ENCODE results near the gene WNT7B.
A peak's percentile ranks its signal among the peaks of the same experiment; 100 is the strongest.
"Not testable (repeated sequence)": the region's sequence is repeated elsewhere in the genome, so short reads cannot be mapped to it uniquely, and the experiment has no call there.

The WNT7B gene

DNA sequence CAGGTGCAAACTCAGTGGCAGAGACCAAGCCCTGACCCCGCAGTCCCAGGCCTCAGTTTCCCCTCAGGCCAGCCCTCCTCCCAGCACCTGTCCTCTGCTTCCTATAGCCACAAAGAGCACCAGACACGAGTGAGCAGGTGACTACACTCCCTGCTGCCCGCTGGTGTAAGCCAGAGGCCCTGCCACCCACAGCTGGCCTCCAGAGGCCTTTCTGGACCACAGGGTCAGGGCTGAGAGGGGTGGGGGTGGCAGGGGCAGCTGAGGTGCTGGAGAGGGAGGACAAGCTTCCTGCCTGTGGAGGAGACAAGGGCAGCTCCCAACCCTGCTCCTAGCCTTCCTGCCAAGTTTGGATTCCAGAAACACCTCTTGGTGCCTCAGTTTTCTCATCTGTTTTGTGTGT lies 31.3 kb upstream of the WNT7B start:
- no peak for DNase-seq (ENCODE audit: low read depth)

DNA sequence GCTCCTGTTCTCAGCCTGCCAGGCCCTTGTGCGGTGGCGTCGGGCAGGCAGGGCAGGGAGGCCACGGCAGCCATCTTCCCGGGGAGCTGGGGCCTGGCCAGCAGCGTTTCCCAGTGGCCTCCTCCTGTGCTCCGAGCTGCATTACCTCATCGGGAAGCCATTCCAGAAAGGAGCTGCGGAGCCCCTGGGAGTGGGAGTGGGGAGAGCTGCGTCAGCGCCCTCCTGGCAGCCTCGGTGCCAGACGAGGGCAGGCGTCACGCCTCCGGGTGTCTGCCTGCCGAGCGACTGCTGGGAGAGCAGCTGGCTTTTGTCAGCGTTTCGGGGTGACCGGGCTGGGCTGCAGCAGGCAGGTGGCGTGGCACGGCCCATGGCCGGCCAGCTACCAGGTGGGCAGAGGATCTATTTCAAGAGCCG lies 30.9 kb upstream of the WNT7B start:
- no peak for DNase-seq (ENCODE audit: low read depth)

DNA sequence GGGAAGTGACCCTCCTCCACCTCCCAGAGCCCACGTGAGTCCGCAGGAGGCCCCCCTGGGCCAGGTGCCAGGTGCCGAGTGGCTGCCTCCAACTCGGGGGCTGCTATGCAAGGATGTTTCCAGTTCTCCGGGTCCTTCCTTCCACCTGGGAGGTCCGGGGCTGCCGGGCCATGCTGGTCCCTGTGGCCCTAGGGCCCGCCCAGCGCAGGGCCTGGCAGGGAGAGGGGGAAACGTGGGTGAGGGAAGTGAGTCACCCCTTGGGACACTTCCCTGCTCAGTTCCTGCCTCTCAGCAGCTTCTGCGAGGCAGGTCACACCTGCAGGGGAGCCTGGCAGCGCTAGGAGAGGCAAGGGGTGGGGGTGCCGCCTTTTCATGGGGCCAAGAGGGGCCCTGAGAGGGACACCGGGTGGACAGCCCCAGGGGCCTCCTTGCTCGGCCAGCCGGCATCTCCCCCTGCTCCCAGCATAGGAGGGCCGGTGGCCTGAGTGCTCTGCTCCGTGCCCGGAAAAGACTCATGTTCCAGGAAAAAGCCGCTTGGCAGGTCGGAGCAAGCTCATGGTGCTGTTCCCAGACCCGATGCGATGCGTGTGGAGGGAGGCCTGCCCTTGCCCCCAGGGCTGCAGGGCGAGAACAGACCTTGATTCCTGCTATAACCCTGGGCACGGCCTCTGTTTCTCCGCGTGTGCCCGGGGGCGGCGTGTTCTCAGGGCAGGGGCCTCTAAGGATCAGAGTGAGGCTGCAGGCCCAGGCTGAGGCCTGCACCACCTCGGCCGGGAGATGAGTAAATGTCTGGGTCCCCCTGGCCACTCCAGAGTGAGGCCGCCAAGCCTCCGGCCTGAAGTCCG lies 30.3 kb upstream of the WNT7B start:
- DNase-seq (ENCODE audit: low read depth) = no peak

DNA sequence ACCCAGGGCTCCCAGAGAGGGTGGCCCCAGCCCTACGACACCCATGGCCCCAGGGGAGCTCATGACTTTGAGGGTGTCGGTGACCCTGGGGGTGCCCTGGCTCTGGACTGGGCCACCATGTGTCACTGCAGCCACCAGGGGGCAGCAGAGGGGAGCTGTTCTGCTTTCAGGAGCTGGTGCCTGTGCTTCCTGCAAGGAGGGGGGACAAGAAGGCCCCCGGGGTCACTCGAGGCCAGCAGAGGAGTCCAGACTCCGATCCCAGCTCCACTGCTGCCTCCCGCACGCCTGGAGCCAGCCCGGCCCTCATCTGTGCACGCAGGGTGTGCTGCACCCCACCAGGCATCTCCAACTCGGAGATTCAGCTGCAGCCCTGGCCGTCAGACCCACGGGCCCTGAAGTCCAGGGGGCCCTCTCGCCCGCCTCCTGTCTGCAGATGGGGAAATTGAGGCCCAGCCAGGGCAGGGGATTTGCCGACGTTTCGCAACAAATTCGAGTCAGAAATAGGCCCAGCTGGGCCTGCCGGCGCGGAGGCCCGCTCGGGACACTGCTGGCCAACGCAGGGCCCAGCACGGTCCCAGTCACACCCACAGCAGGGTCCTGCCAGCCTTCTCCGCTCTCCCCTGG lies 29.5 kb upstream of the WNT7B start:
- DNase-seq (ENCODE audit: low read depth) = peak; percentile 63

DNA sequence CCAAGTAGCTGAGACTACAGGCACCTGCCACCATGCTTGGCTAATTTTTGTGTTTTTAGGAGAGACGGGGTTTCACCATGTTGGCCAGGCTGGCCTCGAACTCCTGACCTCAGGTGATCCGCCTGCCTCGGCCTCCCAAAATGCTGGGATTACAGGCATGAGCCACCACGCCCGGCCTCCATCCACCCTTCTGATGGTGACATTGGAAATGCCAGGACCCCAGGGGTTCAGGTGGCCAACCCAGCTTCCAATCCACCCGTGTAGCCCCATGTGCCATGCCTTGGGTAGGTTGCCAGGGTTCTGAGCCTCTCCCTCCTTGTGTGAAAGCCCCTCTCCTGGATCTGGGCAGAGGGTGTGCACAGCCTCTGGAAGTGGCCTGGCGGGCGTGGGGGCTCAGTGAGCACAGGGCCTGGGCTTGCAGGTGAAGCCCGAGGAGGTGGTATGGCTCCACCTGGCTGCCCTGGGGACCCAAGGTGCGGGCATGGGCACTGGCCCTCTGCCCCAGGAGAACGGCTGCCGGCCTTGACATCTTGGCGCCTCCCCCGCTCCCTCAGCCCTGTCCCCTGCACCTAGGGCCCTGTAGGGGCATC lies 28.2 kb upstream of the WNT7B start:
- DNase-seq (ENCODE audit: low read depth) = not testable (repeated sequence)

DNA sequence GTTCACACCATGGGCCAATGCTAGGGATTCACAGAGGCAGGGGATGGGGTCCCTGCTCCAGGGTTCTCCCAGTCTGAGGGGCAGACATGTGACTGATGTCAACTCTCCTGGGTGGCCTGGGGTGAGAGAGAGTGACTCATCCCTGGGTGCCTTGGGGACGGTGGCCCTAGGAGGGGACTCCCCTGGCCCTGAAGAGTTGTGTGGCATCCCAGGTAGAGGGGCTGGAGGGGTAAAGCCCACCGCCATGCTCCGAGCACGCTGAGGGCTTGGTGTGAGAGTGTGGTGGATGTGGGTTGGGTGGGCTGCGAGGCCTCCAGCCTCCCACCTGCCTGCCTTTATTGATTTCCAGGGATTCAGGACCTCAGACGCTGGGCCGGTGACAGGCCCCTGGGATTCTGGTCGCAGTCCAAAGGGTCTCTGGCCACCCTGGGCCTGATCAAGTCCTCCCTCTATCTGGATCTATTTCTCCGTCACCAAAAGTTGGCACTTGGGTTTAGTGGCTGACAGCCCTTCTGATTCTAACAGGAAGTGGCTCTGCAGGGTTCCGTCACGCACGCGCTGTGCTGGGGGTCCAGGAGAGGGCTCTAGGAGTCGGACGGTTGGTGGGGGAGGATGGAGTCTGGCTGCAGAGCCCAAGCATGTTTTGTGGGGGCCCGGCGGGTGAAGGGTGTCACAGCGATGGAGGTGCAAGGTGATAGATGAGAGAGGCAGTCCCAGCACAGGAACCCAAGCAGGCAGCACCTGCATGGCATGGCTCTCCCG lies 27.3 kb upstream of the WNT7B start:
- DNase-seq (ENCODE audit: low read depth) = no peak

DNA sequence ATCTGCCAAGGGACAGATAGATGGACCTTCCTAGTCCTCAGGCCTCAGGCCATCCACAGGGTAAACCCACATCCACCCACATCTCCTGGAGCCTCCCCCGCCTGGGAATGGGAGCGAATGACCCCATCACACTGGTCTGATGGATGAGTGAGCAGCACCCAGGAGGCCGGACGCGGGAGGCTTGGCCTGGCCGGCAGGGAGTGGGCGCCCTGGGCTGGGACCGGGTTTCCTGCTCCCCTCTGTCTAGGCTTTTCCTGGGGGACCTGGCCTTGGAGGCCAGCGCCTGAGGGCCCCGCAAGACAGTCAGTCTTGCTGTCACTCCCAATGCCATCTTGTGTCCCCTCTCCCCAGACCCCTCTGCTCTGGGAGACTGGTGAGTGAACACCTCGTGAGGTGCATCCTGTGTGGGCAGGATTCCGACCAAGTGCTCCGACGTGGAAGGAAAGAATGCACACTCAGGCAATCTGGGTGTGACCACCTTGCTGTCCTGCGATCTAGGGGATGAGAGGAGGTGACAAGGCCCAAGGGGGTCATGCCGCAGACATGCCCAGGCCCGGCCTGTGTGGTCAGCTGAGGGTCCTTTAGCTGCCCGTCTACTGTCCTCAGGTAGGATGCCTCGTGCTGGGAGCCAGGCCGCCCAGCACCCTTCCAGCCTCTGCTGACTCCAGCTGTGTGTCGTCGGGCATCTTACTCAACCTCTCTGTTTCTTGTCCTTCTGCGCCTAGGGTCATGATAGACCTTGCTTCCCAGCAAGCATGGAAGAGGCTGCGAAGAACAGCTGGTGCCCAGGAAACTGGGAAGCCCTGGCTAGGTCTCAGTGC lies 26.5 kb upstream of the WNT7B start:
- no peak for DNase-seq (ENCODE audit: low read depth)

DNA sequence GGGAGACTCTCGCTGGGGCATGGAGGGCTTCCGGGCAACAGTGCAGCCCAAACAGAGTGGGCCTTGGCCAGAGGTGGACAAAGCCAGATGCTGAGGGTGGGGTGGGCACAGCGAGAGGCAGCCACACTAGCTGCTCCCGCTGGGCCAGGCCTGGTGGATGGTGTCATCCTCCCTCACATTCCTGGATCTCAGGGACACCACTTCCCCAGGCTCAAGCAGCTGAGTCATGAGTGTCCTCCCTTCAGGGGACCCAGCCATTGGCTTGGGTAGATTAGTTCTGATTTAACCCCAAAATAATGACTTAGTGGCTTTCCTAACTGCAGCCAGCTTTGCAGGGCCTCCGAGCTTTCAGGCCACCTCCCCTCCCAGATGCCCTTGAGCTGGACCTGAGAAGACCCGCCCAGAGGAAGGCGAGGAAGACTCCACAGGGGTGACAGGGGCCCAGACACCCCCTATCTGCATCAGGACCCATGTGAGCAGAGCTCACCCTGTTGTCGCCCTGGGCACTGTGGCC lies 25.9 kb upstream of the WNT7B start:
- no peak for DNase-seq (ENCODE audit: low read depth)

DNA sequence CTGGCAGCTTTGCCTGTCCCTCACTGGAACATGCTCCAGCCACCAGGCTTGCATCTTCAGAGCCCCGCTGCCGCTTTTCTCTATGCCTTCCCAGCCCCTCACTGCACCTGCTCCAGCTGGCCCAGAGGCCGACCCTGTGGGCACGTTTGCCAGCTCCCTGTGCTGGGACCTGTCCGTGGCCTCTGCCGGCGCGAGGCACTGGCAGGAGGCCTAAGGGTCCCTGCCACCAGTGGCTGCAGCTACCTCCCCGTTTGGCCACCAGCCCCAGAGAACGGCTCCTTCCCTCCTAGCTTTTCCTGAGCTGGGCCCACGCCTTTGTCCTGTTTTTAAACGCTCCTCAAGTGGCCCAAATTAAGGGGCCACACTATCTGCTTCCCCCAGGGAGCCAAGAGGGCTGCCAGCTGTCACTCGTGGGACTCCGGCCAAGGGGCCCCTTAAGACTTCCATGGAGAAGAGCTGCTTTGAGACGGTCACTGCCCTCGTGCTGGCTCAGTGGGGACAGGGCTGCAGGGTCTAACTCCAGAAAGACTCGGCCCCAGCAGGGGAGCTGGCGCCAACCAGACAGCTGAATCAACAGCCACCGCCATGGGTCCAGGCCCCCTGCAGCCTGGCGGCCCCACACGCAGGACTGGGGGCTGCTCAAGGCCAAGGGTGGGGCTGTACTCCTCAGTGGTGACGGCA lies 24.6 kb upstream of the WNT7B start:
- DNase-seq (ENCODE audit: low read depth) = no peak

DNA sequence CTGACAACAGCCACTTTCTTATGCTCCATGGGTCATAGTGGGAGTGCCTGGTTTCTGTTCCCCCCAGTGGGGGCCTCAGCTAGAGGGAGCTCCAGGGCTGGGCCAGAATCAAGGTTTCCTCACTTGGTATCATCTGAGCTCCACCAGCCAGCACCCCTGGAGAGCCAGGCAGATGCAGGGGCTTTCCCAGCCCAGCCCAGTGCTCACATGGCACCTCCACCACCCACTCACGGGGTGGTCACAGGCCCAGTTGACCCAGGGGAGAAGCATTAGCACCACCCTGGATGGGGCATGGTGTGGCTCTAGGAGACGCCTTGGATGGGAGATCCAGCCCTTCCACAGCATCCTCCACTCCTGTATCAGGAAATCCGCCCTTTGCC lies 24.1 kb upstream of the WNT7B start:
- no peak for DNase-seq (ENCODE audit: low read depth)

DNA sequence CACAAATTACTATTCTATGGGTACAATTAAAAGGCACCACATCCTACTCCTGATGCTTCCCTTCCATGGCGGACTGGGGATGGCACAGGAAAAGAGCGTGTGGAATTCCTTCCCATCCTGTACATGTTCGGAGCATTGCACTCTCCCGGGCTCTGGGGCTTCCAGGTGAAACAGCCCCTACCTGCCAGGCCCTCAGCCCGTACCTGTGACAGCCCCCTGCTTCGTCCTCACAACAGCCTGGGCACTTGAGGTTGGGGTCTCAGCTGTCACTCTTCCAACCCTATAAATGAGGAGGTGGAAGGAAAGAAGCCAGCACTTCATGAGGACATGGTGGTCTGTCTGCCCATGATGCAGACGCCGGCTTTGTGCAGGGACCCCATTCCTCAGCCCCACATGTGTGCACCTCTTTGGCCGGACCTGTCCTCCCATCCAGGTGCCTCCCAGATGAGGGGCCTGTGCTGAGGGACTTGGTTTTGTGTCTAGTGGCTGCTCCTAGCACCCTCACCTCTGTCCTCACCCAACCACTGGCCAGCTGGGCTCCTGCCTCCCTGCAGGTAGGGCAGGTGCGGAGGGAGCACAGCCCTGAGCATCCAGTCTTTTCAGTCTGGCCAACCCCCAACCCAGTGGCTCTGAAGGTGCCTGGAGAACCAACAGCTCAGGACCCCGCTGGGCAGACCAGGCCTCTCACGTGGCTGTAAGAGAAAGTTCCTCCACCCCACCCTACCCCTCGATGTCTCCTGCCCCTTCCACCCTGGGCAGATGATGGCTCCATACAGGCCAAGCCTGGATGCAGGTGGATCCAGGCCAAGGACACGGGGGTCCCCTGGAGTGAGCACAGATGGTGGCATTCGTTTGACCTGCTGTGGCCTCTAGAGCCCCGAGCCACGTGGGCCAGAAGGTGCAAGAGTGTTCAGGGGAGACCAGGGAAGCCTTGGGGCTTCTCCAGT lies 23.4 kb upstream of the WNT7B start:
- DNase-seq (ENCODE audit: low read depth) = no peak

DNA sequence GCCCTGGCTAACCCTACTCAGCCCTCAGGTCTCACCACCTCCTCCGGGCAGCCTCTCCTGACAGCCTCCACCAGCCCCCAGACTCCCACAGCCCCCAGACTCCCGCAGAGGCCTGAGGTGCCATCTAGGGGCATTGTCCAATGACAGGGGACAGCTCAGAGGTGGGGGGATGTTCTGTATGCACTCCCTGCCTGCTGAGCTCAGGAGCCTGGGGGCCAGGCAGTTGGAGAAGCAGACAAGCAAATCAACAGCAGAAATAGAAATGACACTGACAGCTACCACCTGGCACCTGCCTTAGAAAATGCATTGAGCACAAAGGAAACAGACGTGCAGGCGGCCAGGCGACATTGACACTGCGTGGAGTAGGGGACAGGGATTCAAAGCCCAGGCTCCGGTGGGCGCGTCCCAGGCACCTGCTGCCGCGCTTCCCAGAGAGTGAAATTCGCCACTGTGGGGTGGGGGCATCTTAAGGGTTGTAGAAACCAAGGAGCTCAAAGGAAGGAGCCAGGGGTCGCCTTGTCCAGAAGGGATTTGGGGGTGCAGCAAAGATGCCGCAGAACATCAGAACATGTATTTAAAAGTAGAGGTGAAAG lies 22.5 kb upstream of the WNT7B start:
- no peak for DNase-seq (ENCODE audit: low read depth)

DNA sequence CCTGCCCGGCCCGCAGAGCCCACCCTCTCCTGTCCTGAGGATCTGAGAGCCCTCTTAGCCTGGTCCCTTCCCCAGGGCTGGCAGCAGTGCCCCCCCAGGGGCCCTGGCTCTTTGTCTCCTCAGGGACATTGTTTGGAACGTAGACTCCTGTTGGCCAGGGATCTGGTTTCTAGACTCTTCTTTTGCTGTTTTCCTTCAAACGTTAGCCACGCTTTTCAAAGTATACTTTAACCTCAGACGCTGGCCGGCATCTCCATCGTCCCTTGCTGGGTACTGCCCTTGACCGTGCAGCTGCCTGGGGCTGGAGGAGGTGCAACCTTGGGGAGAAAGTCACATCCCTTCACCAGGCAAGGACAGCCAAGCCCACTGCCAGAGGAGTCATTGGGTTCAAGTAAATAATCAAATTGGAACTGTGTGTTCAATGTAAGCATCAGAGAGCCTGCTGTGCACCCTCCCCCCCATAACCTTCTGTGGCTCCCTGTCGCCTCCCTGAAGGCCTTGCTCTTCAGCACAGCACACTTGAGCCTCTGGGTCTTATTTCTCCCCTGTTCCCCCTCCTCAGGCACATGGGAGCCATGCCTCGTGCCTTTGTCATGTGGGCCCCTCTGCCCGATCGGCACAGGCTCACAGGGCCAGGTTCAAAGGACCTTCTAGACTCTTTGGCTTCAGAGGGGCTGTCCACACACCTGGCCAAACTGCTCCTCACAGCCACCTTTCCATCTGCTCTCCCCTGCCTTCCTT lies 21.8 kb upstream of the WNT7B start:
- DNase-seq (ENCODE audit: low read depth) = no peak

DNA sequence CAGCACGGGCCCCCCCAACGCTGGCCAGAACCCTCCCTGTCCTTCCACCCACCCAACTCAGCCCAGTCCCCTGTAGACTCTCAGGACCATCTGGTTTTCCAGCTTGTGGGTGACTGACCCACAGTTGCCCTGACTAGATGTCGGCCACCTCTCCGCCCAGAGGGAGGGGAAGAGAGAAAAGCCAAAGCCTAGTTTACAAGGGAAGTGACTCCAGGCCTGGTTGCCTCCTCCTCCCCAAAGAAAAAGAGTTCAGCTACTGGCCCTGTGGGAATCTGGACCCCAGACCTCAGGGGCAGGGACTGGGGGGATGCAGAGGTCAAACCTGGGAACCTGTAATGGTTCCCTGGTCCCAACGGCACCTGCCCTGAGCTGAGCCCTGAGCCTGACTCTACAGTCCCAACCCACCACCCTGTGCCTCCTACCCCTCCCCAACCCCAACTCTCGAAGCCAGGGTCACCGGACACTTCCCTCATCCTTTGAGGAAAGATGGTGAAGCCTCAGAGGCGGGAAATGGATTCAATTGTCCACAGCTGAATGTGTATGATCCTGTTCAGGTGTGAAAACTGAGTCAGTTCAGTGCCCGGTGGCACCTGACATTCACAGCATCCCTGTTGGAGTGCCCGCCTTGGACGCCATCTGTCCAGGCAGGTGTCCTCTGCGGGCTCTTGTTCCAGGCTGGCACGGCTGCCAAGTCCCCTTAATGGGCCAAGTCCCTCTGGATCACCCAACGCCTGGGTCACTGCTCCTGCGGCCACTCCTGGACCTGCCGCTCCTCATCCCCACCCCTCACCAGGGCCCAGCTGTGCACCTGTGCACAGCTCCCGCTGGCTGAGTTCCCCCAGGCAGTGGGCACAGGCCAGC lies 21.0 kb upstream of the WNT7B start:
- DNase-seq (ENCODE audit: low read depth) = no peak

DNA sequence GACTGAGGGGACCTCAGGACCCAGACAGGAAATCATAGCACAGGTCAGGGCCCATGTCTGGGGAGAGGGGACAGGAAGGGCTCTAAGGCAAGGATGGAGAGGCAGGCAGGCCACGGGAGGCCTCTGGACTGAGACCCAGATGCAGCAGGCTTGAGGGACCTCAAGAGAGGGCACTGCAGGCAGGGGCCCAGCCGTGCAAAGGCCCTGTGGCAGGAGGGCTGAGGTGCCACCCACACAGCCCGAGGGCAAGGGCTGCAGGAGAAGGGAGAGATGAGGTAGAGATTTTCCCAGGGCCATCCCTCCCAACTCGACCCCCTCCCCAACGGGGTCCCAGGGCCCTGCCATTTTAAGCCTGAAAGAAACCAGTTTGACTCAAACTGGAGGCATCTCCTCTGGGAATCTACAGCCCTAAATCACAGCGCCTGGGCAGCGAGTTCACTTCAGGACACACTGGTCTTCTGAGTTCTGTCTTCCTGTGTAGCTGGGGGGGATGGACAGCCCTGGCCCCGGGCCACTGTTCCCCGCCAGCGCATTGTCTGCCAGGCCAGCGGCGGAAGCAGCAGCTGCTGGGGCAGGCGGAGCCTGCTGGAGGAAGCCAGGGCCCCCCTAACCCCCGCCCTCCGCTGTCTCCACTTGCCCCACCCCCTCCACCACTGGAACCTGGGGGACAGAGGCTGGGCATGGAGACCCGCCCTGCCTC lies 20.3 kb upstream of the WNT7B start:
- DNase-seq (ENCODE audit: low read depth) = peak; percentile 78

DNA sequence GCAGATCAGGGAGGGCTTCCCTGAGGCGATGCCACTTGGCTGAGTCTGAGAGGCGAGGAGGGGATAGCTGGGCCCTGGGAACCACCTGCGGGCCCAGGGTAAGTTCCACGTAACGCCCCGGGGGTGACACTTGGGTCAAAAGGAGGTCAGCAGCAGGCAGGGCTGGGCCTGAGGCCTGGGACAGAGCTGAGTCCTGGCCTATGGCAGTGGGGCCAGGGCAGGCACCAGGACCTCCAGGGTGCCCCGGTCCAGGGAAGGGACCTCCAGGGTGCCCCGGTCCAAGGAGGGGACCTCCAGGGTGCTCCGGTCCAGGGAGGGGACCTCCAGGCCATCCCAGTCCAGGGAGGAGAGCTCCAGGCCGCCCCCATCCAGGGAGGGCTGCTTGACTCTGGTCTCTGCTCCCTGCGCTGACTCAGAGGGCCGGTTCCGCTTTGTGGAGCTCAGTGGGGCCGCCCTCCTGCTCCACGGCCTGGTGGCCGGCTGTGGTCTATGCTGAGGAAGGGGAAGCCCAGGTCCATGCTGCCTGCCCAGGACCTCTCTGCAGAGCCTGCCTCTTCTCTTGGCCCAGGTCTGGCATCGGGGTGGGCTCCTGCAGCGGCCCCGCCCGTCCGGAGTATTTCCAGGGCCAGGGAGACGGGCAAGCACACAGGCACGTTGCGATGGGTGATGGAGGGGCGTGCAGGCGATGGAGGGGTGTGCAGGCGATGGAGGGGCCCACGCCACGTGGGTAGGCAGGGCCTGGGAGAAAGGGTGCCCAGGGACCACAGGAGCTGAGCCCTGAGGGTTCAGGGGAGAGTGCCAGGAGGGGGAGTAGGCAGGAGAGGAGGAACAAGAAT lies 19.5 kb upstream of the WNT7B start:
- DNase-seq (ENCODE audit: low read depth) = no peak

Data from CMK (cell line).